Activated naive CD4-positive, alpha-beta T cell treated with anti-CD3 and anti-CD28 coated beads, Interleukin-2, amount 50 U/mL, for 16 hours (primary cell): ENCODE results near the gene CDK11B.
A peak's percentile ranks its signal among the peaks of the same experiment; 100 is the strongest.

Experiments used
- DNase-seq: peaks from one replicate; pipeline ENCODE4 v3.0.0-alpha.2; 2020

CDK11B gene

DNA sequence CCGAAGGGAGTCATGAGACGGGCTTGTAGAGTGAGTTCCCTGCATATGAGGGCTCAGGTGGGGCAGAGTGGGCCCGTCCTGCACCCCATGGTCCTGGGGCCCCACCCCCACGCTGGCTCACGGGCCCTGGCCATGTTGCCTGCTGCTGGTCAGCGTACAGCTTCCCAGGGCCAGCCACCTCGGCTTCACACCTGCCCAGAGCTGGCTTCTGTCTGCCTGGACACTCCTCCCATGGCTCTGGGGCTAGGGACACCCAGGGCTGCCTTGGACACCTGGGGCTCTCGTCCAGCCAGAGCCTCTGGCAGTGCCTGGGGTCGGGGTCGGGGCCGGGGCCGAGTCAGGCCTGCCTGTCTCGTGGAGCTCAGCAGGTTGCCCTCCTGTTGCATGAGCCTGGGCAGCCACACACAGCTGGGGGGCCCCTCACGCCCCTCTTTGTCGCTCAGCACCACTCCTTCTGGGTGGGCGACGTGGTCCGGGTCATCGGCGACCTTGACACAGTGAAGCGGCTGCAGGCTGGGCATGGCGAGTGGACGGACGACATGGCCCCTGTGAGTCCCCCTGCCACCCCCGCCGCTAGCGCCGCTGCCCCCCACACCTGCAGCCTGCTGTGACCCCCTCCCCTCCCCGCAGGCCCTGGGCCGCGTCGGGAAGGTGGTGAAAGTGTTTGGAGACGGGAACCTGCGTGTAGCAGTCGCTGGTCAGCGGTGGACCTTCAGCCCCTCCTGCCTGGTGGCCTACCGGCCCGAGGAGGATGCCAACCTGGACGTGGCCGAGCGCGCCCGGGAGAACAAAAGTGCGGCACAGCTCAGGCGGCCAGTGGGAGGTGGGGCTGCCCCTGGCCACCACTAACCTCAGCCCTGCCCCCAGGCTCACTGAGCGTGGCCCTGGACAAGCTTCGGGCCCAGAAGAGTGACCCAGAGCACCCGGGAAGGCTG, 32.3 kb downstream of the CDK11B start:
- no peak for DNase-seq

DNA sequence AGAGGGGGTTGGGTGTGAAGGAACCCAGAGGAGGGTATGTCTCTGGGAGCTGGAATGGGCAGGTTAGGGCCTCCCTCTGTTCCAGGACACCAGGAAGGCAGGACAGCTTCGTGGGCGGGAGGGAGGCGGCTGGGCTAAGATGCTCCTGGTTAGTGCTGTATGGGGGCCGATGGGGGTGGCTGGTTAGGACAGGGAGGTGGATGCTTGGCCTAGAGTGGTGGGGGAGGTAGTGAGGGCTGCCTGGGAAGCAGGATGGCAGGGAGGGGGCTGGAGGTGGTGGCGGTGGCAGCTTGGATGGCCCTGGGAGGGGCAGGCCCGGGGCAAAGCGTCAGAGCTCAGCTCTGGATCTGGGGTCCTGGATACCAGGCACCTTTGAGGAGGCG, 33.0 kb downstream of the CDK11B start:
- DNase-seq: no peak

DNA sequence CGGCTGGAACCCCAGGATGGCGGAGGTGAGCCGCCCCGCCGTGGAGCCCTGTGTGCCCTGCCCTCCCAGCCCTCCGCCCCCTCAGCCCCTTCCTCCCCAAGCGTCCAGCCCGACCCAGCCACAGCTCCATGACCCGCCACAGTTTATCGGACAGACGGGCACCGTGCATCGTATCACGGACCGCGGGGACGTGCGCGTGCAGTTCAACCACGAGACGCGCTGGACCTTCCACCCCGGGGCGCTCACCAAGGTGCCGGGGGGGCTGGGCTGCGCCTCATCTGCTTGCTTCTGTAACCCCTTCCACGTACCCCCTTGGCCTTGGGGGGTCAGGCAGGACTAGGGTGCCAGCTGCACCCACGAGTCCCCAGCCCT, 33.4 kb downstream of the CDK11B start:
- no peak for DNase-seq

DNA sequence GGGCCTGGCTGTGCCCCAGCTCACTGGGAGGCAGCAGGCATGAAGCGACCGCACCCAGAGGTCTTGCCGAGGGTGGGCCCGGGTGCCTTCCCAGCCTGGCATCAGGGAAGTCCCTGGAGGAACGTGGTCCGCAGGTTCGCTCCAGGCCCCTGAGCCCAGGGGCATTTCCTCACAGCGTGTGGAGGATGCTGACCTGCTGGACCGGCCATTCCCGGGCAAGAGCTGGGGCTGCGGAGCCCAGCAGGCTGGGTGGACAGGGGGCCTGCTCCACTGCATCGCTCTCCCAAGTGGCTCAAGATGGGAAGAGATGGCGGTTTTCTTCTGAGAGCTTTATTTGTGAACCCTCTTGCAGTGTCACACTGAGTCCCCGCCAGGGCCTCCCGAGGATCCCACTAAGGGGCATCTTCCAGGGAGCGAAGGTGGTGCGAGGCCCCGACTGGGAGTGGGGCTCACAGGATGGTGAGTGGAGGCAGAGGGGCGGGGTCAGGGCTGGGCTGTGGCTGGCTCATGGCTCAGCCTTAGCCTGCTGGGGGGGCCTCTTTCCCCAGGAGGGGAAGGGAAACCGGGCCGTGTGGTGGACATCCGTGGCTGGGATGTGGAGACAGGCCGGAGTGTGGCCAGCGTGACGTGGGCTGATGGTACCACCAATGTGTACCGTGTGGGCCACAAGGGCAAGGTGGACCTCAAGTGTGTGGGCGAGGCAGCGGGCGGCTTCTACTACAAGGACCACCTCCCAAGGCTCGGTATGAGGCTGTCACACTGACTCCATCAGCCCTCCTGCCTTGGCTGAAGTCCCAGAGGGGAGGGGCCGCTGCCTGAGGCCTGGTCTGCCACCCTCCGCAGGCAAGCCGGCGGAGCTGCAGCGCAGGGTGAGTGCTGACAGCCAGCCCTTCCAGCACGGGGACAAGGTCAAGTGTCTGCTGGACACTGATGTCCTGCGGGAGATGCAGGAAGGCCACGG, 34.1 kb downstream of the CDK11B start:
- no peak for DNase-seq

DNA sequence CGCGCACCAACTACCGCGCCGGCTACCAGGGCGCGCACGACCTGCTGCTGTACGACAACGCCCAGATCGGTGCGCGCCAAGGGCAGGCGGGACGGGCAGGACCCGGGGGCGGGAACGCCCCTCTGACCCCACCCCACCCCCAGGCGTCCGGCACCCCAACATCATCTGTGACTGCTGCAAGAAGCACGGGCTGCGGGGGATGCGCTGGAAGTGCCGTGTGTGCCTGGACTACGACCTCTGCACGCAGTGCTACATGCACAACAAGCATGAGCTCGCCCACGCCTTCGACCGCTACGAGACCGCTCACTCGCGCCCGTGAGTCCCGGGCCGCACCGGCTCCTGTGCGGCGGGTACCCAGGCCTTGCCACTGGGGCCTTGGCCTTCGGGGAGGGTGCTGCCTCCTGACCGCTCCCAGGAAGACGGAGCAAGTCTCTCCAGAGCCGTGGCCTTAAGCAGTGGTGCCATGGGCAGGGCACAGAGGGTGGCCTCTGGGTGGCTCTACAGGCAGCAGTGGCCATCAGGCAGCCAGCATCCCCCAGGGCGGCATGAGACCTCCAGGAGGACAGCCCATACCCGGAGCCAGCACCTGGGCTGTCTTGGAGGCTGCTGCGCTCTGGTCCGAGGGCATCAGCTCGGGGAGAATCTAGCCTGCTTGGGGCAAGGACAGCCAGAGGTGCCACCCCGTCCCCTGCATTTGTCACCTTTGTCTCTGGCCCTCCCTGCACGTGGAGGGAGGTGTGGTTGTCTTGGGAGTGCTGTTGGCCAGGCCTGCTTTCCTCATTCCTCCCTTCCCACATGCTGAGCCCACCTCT, 35.0 kb downstream of the CDK11B start:
- DNase-seq: no peak

DNA sequence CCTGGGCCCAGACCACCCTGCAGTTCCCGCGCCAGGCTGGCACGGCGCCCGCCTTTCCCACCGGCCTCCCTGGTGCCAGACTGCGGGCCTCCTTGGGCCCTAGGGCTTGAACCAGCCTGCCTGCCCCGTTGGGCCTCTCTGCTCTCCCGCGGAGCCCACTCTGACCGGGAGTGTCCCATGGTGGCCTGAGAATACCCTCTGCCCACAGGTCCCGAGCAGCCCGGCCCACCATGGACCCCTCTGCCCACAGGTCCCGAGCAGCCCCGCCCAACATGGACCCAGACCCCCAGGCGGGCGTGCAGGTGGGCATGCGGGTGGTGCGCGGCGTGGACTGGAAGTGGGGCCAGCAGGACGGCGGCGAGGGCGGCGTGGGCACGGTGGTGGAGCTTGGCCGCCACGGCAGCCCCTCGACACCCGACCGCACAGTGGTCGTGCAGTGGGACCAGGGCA, 35.6 kb downstream of the CDK11B start:
- no peak for DNase-seq

DNA sequence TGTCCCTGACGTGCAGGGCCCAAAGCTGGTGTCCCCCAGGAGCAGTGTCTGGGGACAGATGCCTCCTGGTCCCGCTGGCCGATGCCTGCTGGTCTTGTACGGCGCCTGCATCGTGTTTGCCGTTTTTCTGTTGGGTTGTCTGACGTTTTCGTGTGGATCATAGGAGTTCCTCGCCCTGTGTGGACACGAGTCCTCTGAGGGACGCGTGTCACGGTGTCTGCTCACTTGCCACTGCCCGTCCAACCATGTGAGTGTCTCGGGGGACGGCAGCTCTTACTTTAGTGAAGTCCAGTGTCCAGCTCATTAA, 36.1 kb downstream of the CDK11B start:
- no peak for DNase-seq

DNA sequence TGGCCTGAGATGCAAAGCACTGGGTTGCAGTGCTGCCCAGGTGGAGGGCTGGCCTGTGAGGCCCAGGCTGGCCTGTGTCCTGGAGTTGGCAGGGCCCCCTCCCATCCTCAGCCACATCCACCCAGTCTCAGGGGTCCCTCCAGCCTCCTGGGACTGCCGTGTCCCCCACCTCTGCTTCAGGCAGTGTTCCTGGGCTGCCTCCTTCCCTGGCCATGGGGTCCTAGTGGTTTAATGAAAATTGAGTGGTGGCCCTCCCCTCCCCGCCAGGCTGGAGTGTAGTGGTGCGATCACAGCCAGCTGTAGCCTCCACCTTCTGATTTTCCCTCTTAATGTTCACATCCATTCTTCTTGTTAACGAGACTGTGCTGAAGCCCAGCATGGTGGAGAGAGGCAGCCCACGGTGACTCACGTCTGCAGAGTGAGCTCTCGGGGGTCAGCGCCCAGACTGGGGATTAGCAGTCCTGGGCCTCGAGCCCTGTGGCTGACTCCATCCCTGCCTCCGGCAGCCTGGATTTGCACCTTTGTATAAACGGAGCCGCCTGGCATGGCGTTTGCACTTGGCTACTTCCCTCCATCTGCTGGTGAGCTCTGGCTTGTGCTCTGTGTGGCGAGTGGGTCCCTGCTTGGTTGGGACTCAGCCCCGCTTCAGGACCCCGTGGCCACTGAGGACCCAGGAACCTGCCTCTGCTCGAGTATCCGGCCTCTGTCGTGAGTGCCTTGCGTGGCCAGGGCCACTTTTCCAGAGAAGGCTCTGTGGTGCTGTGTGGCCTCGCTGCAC, 36.6 kb downstream of the CDK11B start:
- peak; percentile 7 for DNase-seq

DNA sequence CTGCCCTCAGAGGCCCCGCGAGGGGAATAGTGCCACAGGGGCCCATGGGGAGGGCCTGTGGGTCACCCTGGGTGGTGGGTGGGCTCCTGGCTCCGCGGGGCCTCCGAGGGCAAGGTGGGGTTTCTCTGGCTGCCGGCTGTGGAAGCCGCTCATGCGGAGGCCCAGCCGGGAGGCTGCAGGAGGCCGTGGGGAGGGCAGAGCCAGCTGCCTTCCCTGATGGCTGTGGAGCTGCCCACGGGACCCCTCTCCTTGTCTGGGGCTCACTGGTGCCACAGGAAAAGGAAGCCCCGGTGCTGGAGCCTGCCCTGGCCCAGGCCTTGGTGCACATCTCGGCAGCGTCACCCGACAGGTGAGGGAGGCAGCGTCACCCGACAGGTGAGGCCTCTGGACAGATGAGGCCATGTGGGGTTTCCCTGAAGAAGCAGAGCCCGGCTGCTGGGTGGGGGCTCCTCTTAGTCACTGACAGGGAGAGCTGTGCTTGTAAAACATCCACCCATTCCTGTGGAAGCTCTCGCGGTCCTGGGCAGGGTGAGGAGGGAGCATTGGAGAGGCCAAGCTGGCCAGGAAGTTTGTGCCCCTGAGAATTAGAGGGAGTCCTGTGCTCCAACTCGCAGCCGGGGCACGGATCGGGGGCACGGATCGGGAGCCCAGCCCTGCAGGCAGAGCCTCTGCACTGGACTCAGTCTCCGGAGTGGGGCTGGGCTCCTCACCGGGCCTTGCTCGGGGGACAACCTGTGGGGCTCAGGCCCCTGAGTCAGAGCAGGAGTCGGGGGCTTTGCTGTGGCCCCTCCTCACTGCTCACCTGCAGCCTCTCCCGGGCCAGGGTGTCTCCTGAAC, 37.4 kb downstream of the CDK11B start:
- no peak for DNase-seq

DNA sequence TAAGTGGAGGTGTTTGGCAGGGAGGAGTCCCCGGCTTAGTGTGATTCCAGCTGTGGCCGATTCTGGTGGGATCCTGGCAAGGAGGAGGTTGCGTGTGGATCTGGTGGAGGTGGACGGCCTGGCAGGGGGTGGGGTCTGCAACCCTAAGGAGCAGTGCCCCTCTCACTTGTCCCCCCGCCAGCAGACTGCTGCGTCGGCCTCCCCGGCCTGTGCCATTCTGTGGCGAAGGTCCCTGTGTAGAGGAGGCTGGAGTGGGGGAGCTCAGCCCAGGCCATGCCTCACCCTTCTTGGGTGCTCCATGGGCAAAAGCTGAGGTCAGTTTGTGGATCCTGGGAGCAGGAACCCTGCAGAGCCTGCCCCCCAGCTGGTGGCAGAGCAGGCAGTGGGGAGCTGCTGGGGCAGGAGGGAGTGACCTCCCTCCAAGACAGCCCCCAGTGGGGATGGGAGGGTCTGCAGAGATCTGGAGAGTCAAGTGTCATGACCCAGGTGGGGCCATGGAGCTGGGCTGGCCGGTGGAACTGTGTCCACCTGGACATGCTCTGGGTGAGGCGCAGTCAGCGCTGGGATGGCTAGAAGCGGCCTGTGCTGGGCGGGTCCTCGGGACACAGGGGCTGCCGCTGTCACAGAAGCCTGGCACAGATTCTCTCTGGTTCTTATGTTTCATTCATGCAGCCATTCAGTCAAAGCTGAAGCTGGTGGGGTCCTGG, 38.2 kb downstream of the CDK11B start:
- DNase-seq: no peak

DNA sequence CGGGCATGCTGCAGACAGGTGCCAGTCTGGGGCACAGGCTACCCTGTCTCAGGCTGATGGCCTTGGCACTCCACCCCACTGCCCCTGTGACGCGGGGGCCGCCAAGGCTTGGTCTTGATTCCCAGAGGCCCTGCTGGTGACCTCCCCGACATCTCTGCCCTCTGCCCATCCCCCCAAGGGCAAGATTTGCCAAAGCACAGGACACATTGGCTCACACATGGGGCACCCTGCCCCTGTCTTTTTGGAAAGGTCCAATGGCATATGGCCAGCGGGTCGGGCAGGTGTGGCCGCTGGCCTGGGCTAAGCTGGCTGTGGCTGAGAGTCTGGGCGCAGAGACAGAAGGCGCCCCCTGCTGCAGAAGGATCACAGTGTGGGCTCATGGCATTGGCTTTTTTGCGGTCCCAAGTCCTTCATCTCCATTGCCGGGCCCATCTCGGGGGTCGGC, 38.9 kb downstream of the CDK11B start:
- peak; percentile 10 for DNase-seq

DNA sequence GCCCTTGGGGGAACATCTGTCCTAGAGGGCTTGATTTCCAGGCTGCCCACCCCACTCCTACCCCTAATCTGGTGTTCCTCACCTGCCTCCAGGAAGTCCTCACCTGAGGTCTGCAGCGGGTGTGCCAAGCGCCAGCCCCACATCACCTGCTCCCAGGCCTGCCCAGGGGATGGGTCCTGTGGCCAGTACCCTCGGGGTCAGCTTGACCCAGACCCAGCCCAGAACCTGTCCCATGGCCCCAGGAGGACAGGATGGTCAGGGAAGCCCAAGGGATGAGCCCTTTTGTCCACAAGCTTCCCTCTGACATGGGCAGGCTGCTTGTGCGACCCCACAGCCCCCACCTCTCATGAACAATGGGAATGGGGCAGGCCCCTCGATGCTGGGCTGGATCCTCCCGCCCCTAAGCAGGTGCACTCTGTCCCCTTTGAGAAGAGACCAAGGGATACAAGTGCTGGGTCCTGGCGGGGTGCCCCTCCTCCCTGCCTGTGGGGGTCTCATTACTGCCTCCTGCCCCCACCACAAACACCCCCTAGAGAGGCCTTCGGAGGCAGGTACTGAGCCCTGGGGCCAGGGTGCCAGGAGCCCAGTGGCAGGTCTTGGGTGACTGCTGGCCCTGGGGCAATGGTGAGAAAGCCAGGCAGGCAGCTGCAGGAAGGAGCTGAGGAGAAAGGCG, 40.3 kb downstream of the CDK11B start:
- DNase-seq: no peak

DNA sequence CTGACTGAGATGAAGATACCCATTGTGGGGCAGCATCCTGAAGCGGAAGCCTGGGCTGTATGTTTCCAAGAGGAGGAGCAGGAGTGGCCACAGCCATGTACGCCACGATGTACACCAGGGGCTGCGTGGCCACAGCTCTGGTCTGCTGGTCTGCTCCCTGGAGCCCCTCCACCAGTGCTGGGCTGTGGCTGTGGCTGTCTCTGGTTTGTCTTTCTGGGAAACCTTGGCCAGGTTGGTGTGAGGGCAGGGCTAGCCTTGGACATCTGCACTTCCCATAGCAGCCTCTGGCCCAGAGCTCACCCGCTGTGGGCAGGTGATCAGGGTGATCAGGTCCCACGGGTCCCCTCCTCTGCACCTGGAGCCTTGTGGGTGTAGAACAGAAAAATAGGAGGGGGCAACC, 40.9 kb downstream of the CDK11B start:
- no peak for DNase-seq

DNA sequence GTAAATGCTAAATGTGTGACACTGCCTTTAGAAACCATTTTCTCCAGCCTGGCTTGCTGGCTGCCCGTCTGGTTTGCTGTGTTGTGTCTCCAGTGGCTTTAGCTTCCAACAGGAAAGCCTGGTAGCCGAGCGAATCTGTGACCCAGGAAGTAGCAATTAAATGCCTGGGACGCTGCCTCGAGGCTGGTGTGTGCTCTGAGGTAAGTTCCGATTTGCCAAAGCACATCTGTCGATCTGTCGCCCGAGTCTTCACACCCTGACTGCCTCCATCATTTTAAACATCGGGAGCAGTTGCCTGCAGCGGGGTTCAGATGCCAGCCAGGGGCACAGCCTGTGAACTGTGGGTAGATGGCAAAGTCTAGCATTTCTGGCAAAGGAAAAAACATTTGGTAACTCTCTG, 41.3 kb downstream of the CDK11B start:
- DNase-seq: peak; percentile 8

DNA sequence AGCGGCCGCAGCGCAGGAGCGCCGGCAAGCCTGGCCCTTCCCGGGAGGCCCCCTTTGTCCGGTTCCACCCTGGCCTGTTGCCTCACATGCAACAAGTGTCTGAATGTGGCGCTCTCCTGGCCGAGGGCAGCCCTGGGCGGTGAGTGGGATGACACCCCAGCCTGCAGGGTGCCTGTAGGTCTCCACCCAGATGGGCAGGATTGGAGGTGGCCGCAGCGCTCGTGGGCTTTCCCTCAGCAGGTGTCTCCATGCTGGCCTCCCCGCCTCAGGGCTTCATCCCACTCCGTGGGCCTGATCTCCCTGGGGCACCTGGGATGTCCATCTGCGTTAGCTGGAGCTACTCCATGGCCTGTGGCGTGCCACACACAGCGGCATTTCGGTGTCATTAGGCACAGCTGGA, 42.0 kb downstream of the CDK11B start:
- no peak for DNase-seq

DNA sequence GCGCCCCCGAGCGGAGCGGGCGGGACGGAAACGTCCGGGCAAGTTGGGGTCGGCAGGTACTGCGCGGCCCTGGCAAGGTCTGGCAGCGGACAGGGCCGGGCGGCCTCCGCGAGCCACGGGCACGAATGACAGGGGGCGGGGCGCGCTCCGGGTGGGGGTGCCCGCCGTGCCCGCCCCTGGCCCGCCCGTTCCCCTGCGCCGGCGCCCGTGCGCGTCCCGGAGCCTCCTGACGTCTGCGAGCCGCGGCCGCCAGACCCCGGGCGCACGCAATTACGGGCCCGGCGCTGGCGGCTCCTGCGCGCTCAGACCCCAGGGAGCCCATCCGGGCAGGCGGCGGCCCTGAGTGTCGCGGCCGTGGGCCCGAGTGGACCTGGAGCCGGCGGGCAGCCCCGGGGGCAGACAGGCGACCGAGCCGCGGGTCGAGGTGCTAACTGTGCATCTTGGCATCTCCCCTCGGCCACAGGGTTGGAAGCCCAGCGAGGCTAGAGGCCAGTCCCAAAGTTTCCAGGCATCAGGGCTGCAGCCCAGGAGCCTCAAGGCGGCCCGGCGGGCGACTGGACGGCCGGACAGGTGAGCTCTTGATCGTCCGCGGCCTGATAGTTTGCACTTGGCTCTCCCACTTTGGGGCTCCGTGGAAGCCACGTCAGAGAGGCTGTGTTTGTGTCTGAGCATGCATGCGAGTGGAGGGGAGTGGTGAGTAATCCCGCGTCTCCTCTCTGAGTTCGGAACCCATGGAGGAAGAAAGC, 42.6 kb downstream of the CDK11B start:
- DNase-seq: peak; percentile 53

DNA sequence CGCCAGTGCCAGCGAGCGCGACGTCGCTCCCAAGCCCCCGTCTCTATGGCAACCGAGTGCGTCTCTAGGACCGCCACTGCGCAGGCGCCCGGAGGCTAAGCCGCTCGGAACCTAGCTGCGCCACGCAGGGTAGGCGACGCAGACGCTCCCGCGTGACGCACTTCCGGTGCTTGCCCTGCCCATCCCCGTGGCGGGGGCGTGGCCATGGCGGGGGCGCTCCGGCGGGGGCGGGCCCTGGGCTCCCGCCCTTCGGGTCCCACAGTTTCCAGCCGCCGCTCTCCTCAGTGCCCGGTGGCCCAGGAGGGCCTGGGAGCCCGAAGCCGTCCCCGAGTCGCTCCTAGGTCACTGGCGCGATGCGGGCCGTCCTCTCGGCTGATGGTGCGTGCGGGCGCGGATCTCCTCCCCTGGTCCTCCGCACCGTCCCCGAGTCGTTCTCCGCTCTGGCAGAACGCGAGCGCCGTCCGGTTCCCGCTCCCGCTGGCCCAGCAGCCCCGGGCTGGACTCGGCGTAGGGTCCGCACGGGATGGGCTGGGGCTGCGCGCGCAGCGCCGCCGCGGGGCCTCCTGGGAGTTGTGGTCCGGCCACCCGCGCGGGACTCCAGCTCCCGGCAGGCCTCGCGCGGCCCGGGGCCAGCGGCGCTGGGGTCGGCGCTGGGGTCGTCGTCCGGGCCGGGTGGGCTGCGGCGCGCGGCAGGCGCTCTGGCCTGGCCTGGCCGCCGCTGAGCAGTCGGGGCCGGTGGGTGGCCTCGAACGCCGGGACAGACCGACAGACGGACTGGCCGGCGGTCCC, 43.4 kb downstream of the CDK11B start, which contains the start of gene MIB2:
MIB2 (plus strand) TSS at position 245 of the 789 bp plus-strand sequence. CDS start 7,953 bp downstream, outside the sequence.
- peak; percentile 97 for DNase-seq

DNA sequence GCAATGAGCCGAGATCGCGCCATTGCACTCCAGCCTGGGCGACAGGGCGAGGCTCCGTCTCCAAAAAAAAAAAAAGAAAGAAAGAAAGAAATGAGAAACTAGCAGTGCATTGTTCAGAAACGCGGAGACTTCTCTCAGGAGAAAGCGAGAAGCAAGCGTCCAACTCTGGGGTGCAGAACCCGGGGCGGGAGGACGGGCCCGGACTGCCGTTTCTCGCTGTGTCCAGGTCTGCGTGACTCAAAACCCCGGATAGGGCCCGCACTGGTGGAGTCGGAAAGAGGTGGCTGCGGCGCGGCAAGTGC, 43.9 kb downstream of the CDK11B start:
- DNase-seq: no peak
